D341Med (cell line): ENCODE results near the gene UCP2.

Source experiments
- DNase-seq: peaks from one replicate; pipeline ENCODE4 v3.0.0; 2012; ENCODE audit warnings: low spot score

The UCP2 gene

GRCh38 chr11:73969991-73970800, 12.4 kb downstream of the UCP2 start:
- DNase-seq: peak; percentile 25

DNA sequence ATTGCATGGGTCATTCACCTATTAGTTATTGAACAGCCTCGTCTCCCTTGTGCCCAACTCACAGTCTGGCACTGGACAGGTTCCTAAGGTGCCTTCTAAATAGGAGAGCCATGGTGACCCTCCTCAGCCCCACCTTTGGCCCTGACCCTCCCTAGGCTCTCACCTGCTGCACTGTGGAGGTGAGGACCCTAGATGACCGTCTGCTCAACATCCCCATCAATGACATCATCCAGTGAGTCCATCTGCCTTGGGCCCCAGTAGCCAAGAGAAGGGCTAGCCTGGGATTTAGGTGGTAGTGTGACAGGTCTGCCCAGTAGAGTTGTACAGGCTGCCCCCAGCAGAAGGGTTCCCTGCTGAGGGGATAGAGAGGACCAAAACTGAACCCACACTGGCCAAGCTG, 13.6 kb downstream of the UCP2 start:
- DNase-seq: peak; percentile 10

DNA sequence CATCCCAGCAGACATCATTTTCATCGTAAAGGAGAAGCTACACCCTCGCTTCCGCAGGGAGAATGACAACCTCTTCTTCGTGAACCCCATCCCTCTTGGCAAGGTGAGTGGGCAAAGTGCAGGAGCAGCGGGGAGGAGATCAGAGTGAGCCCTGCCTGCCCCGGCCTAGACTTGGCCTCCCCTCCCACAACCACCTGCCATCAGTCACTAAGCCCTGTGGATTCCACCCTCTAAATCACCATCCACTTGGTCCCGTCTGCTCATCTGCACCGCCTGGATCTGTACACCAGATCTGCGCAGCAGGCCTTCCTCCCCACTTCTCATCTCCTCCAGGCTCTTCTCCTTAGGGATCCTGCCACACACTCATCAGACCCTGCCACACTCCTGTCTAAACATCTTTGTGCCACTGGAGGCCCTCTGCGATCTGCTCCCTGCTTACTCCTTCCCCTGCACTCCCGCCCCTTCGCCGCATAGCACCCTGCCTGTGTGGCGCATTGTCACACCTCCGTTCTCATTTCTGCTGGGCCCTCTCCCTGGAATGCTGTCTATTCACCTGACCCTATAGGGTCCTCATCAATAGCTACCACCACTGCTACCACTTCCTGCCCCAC, 14.2 kb downstream of the UCP2 start:
- DNase-seq: peak; percentile 28

DNA sequence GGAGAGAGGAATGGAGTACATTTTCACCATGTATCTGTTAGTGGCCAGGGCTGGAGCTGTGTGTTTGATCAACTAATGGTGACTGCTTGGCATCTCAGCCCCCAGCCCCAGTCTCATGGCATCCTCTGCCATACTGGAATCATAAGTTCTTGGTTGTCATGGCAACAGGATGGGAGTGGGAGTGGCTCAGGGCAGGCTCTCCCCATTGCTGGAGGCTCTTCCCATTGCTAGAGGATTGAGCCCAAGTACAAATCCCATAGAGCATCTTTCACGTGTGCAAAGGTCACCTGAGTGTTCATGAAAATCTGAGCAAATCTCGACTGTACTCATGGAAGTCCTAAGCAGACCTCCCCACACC, 16.9 kb downstream of the UCP2 start:
- no peak for DNase-seq

GRCh38 chr11:73965076-73965763, 17.4 kb downstream of the UCP2 start:
- DNase-seq: no peak

GRCh38 chr11:73963861-73964260, 18.8 kb downstream of the UCP2 start:
- no peak for DNase-seq

DNA sequence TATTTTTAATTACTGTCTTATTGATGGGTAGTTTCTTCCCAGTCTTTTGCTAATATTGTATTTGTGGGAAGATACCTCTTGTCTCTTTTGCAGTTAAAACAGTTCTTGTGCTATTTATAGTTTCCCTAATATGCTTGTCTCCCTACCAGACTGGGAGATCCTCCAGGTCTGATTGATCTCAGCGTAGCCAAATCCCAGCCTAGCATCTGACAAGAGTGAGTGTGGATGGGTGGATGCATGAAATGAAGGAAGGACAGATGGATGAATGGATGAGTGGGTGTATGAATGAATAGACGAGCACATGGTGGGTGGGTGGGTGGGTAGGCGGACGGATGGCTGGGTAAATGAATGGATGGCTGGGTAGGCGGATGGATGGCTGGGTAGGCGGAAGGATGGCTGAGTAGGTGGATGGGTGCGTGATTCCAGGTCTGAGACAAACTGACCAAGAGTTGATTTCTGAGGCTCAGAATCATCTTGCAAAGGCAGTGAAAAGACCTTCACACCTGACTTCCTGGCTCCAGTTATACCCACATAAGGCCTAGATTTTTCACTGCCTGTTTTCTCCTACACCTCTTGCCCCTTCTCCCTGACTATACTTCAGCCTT, 20.4 kb downstream of the UCP2 start:
- no peak for DNase-seq

- no peak for DNase-seq
Observed at GRCh38 chr11:73961321-73961720, 21.3 kb downstream of the UCP2 start.

DNA sequence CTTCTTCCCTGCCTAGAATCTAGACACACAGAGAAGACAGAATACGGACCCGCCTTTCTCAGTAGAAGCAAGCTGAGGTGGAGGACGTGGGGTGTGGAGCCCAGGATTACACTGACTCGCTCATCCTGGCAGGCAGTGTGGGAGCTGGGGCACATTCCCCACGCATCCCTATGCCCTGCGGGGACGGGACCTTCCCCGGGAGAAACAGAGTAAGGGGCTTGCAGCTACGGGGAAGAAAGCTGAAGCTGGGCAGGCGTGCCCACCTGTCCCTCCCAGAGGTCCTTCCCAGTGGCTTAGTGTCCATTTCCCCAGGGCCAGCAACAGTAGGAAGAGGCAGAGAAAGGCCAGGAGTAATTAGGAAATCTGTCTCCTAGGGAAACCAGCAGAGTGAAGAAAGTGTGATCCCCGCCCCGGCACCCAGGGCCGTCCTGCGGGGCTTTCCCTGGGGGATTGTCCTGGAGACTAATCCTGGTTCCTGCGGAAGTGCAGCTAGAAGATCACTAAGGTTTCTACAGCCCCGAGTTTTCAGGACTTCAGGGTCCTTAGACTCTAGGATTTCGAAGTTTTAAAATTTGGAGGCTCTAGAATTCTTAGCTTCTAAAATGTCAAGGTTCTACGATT, 24.0 kb downstream of the UCP2 start:
- DNase-seq: peak; percentile 61

- DNase-seq: no peak
Observed at GRCh38 chr11:73957654-73958361, 24.8 kb downstream of the UCP2 start.

DNA sequence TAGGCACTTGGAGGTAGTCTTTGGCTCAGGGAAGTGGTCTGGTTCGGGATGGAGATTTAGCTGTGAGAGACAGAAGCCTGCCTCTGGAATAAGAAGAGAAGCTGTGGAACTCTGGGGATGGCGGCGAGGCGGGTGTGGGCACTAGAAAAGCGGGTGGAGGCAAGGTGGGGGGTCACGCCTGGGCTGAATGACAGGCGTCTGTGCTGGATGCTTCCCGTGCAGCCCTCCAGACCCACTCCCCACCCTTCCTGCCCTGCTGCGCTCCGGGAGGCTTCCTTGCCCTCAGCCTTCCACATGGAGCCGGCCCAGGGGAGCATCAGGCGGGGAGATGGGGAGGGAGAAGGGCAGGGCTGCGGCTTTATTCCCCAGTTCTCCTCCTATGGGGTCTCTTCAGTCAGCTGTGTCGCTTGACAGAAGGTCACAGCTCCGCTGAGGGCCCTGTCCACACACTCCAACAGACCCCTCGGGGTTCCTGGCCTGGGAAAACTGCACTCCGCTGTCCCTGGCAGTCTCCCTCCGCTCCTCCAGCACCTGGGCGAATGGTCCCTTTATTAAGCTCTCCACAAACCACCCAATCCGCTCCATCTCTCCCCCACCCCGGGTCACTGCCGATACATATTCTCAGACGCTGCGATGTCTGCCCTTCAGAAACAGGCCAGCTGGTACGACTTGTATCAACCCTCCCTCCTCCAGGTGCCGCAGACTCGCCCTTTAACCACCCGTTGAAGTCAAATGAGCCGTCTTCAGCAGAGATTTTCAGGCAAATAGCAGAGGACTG, 25.6 kb downstream of the UCP2 start:
- no peak for DNase-seq

- DNase-seq: no peak
Observed at GRCh38 chr11:73951797-73952196, 30.8 kb downstream of the UCP2 start.

GRCh38 chr11:73950869-73951710, 31.6 kb downstream of the UCP2 start, which contains the start of gene DNAJB13:
Gene DNAJB13 (plus strand): TSS chr11:73951026. CDS start chr11:73951070, 44 bp downstream.
- peak; percentile 78 for DNase-seq

- DNase-seq: no peak
Observed at GRCh38 chr11:73949912-73950311, 32.7 kb downstream of the UCP2 start.

- no peak for DNase-seq
Observed at GRCh38 chr11:73949246-73949645, 33.4 kb downstream of the UCP2 start.

DNA sequence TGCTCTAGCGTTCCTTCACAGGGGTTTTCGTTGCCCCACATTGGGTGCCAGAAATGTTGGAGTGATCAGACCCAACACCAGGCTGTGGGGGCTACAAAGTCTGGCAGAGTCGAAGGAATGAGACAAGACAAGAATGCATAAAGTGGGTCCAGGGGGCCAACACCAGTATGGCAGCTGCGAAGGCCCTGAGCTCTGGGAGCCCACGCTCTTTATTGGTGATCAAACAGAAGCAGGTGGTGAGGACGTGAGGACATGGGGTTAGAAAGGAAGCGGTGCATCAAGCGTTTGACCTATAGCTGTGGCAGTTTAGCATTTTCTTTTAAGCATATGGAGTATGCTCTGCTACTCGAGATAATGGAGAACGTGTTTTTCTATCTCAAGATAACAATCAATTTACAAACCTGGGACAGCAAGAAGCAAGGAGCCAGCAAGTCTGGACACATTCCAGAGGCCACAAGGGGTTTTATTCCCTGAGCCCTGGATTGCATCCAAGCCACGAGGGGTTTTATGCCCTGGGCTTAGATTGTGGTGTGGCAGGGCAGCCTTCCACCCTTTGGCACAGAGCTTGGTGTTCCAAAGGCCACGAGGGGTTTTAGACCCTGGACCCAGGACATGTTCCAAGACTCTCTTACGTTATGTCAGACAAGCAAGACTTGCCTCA, 35.7 kb downstream of the UCP2 start:
- no peak for DNase-seq

DNA sequence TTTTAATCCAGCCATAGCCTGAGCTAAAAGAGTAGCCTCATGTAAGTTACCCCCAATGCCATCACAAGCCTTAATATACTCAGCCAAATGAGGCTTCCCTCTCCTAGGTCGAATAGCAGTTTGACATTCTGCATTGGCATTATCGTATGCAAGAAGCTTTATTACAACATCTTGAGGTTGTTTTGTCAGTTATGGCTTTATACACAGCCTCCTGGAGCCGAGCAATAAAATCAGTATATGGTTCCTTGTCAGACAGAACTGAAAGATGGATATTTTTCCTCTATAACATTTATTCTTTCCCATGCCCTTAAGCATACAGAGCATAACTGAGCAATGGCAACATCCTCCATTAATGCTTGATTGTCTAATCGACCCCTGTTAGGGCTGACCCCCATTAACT, 37.2 kb downstream of the UCP2 start:
- no peak for DNase-seq

GRCh38 chr11:73944901-73945300, 37.7 kb downstream of the UCP2 start:
- DNase-seq: no peak

DNA sequence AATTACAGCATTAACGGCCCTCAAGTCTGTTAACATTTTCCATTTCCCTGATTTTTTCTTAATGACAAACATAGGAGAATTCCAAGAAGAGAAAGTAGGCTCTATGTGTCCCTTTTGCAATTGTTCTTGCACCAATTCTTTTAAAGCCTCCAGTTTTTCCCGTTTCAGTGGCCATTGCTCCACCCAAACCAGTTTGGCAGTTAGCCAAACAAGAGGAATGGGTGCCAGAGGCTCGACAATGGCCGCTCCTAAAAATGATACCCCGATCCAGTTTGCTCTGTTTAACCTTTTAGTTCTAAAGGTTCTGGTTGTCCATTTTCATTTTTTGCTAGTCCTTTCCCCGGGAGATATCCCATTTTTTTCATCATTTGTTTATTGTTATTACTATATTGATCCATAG, 38.6 kb downstream of the UCP2 start:
- no peak for DNase-seq
